SK-N-MC (cell line): ENCODE data around the gene SYT5.
"Not testable (repeated sequence)": the region's sequence is repeated elsewhere in the genome, so short reads cannot be mapped to it uniquely, and the experiment has no call there.

ENCODE experiments used
- DNase-seq: peaks from one replicate; pipeline ENCODE4 v3.0.0-alpha.2; 2011; ENCODE audit warnings: low read depth, low spot score
- H3K27ac ChIP-seq: fragments of 200-600 bp; sonication (generic); 2 replicates; pipeline ENCODE4 v1.5.1; 2016; ENCODE audit warnings: mixed run types
- H3K36me3 ChIP-seq: fragments of 200-600 bp; sonication (generic); 2 replicates; pipeline ENCODE4 v1.6.1; 2017; ENCODE audit warnings: antibody characterized with exemption, low read length, mixed read lengths; ENCODE audit not compliant: insufficient read depth
- H3K4me3 ChIP-seq: fragments of 200-600 bp; sonication (generic); 2 replicates; pipeline ENCODE4 v1.5.1; 2016
- H3K9ac ChIP-seq: fragments of 200-600 bp; sonication (generic); 2 replicates; pipeline ENCODE4 v1.8.0; 2017; ENCODE audit warnings: mixed run types, mixed read lengths; ENCODE audit not compliant: insufficient read length
- H3K9me3 ChIP-seq: fragments of 200-600 bp; sonication (generic); 2 replicates; pipeline ENCODE4 v1.6.1; 2017; ENCODE audit warnings: low read depth, mild to moderate bottlenecking, antibody characterized with exemption, low read length, moderate library complexity, mixed read lengths
- EZH2 ChIP-seq: fragments of 200-600 bp; sonication (generic); IDR thresholded peaks from one replicate; pipeline ENCODE4 v1.6.1; 2017; ENCODE audit warnings: antibody characterized with exemption
- FOXP2 ChIP-seq: optimal IDR thresholded peaks from 2 replicates; pipeline ENCODE3; 2011; ENCODE audit warnings: mild to moderate bottlenecking, moderate library complexity; ENCODE audit not compliant: insufficient read depth; ENCODE audit errors: extremely low read length, control extremely low read depth
- POLR2AphosphoS5 ChIP-seq: IDR thresholded peaks from 2 replicates; pipeline ENCODE4 v1.6.1; 2012; ENCODE audit warnings: mild to moderate bottlenecking, low read depth, low read length, borderline replicate concordance

Gene SYT5

DNA sequence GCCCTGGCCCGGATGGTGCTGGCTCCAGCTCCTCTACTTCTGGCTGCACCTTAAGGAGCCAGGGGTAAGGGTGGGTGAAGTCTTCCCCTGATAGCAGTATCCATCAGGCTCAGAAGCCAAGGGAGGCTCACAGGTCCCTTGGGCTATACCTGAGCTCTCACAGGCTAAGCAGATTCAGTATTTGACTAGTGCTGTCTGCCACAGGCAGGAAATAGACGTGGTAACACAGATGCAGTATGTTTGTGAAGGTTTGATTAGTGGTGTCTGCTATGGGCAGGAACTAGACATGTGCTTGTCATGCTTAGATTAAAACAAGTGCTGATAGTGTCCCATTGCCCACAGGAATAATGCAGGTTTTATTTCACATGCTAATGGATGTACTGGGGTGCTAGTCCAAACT is 4.0 kb downstream of the SYT5 start:
- no peak for TF ChIP-seq EZH2
- no peak for TF ChIP-seq FOXP2
- TF ChIP-seq POLR2AphosphoS5 = no peak
- Histone ChIP-seq H3K27ac (no peak overlapping the region), H3K4me3 (no peak overlapping the region), H3K9me3 (no peaks in the 10 kb centered on the region), H3K36me3 (no peaks in the 10 kb centered on the region), H3K9ac (no peak overlapping the region)
- DNase-seq = no peak

DNA sequence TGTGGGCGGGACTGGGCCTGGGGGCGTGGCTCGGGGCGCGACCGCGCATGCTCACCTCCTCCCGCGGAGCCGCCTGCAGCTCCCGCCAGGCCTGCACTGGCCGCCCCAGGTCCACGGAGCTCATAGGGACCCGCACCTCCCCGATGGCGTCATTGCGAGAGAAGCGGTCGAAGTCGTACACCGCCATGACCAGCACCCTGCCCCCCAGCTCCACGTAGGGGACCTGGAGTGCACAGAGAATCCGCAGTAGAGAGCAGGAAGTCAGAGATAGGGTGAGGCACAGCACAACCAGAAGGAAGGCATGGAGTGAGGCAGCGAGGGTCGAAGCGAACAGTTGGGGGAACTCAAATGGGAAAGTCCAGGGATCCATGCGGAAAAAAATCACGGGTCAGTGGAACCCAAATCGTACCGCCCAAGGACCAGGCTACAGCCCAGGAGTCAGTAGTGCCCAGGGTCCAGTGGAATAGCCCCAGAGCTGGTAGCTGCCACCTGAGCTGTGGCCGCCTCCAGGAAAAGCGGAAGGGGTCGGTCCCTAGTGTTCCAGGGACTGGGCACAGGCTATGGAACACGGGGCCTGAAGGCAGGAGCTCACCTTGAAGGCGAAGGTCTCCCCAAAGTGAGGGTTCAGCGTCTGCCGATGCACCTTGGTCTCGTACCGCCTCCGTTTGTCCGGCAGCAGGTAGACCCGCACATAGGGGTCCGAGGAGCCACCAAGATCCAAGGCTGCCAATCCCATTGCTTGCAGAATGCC is 4.8 kb downstream of the SYT5 start:
- no peak for DNase-seq
- no peaks in the 10 kb centered on the region for H3K9me3 ChIP-seq
- H3K9ac ChIP-seq = no peak overlapping the region
- TF ChIP-seq FOXP2 = no peak
- no peak for TF ChIP-seq POLR2AphosphoS5
- no peak for TF ChIP-seq EZH2
- no peak overlapping the region for H3K4me3 ChIP-seq
- no peak overlapping the region; the same call in 1 of the 2 replicates for H3K27ac ChIP-seq
- H3K36me3 ChIP-seq = no peaks in the 10 kb centered on the region

DNA sequence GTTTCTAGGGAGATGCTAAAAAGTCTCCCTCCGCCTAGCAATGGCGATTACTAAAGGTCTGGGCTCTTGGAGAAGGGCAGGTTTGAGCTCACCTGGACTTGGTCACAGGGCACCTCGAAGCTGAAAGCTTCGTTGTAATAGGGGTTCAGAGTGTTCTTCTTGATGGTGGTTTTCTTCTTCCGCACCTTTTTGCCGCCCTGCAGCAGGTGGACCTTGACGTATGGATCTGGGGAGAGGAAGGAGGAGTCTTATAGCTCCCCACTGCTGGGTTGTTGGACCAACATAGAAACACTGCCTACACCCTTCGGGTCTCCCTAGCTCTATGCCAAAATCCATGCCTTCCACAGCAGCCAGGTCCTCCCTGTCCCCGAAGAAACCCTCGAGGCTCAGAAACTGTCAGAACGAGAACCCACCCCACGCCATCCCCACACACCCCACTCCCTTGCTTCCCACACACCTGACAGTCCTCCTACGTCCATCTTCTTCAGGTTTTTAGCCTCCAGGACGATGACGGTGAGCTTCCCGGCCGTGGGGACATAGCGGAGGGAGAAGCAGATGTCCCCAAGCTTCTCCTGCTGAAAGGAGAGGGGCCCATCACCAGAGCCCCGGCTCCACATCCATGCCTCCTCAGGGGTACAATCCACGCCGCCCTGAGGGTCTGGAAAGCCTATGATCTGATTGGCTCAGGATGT is 5.5 kb downstream of the SYT5 start:
- peak overlapping the region; percentile 95 for H3K27ac ChIP-seq
- H3K4me3 ChIP-seq = peak overlapping the region; percentile 73
- H3K9ac ChIP-seq = no peak overlapping the region
- H3K9me3 ChIP-seq = no peaks in the 10 kb centered on the region
- TF ChIP-seq POLR2AphosphoS5 (no peak), EZH2 (no peak), FOXP2 (no peak)
- DNase-seq = no peak
- H3K36me3 ChIP-seq = no peaks in the 10 kb centered on the region

DNA sequence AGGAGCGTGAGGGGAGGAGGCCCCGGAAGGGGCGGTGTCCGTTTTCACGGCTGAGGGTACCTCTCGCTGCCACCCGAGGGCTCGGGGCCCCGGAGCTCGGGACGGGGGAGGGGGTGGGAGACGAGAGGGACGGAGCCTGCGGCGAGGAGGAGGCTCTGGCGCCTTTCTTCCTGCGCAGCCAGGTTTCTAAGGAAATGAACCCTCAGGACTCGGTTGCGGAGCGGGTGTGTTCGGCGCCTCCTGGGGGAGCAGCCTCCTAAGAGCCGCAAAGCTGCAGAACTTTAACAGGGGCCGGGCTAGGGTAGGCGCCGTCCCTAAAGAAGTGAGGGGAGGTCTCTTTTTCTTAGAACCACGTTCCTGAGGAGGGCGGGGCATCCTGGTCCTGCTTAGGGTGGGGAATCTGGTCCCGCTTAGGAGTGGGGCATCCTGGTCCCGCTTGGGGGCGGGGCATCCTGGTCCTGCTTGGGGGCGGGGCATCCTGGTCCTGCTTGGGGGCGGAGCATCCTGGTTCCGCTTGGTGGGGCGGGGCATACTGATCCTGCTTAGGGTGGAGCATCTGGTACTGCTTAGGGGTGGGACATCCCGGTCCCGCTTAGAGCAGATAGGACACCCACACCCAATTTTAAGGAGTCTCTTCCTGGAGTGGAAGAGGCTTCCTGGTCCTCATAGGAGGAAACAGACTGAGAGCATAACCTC is 6.2 kb downstream of the SYT5 start:
- H3K4me3 ChIP-seq = peak overlapping the region; percentile 73

DNA sequence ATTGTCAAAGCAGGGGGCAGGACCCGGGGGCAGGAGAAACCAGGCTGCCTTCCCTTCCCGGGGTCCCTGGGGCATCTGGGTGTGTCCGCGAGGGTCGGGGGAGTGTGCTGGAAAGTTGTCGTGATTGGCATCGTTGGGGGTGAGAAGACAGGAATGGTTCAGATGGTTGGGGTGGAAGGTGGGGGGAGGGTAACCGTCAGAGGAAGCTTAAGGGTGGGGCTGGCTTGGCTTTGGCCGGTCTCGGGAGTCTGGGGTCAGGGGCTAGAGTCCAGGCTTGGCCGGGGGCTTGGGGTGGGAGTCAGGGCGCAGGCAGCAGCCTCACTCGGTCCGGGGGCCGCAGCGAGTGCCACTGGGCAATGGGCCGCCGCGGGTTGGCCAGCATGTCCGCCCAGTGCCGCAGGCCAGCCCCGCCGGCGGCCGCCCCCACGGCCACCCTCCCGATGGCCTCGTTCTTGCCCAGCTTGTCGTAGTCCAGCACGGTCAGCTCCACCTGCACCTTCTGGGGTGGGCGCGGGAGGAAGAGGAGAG is 6.8 kb downstream of the SYT5 start:
- Histone ChIP-seq H3K9ac (peak overlapping the region; percentile 61), H3K4me3 (peak overlapping the region; percentile 73), H3K27ac (peak overlapping the region; percentile 95), H3K9me3 (no peaks in the 10 kb centered on the region), H3K36me3 (no peaks in the 10 kb centered on the region)
- TF ChIP-seq POLR2AphosphoS5 (peak; percentile 3; the same call in 1 of the 2 replicates), FOXP2 (no peak), EZH2 (no peak)
- DNase-seq = no peak

More for the DNA sequence above, 6.2 kb downstream of the SYT5 start:
- peak overlapping the region; percentile 95 for H3K27ac ChIP-seq
- DNase-seq = peak; percentile 93
- H3K36me3 ChIP-seq = no peaks in the 10 kb centered on the region
- H3K9ac ChIP-seq = peak overlapping the region; percentile 61
- no peaks in the 10 kb centered on the region for H3K9me3 ChIP-seq
- TF ChIP-seq EZH2 (no peak), FOXP2 (no peak), POLR2AphosphoS5 (peak; percentile 78)

DNA sequence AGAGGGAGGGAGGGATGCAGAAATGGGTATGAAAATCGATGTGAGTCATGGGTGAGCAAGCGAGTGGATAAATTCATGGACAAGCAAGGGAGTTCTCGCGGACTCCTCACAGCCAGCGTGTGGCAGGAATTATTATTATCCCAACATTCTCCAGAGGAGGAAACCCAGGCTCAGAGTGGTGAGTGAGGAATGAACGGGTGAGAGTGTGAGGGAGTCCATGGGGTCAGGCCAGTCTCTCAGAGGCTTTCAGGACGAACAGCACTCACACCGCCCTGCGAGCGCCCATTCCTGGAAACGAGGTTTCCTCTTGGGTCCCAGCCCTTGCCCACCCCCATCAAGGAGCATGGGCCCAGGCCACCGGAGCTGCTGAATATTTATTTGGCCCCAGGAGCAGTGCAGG is 7.3 kb downstream of the SYT5 start:
- no peak overlapping the region for H3K9ac ChIP-seq
- H3K4me3 ChIP-seq = peak overlapping the region; percentile 73
- no peaks in the 10 kb centered on the region for H3K36me3 ChIP-seq
- H3K9me3 ChIP-seq = no peaks in the 10 kb centered on the region
- TF ChIP-seq POLR2AphosphoS5 (no peak; the same call in 1 of the 2 replicates), EZH2 (no peak), FOXP2 (no peak)
- no peak for DNase-seq
- peak overlapping the region; percentile 95 for H3K27ac ChIP-seq

DNA sequence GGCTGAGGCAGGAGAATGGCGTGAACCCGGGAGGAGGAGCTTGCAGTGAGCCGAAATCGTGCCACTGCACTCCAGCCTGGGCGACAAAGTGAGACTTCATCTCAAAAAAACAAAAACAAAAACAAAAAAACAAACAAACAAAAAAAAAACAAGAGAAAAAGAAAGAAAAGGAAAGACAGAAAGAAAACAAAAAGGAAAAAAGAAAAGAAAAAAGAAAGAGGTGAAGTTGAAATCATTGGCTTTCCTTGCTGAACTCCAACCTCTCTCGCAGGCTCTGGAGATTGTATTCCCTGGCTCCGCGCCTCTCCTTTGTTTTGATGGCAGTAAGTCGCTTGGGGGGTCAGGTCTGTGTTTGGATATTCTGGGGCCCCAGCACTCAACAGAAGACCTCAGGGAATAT is 7.8 kb downstream of the SYT5 start:
- not testable (repeated sequence) for H3K4me3 ChIP-seq, DNase-seq, H3K9me3 ChIP-seq, H3K36me3 ChIP-seq, H3K9ac ChIP-seq
- H3K27ac ChIP-seq = peak overlapping the region; percentile 95

DNA sequence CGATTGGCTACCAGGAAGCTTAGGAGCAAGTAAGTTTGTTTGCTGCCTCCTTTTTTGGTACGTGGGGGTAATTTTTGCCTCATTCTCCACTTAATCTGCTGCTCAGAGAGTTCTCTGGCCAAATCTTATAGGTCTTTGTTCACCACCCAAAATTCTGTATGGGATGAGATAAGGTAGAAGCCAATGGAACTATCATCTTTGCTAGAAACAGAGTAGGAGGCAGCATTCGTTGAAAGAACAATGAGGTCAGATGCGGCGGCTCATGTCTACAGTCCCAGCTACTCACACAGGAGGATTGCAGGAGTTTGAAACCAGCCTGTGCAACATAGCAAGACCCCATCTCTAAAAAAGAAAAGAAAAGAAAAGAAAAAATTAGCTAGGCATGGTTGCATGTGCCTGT is 8.6 kb downstream of the SYT5 start:
- H3K9ac ChIP-seq = no peak overlapping the region

More for the DNA sequence above, 8.6 kb downstream of the SYT5 start:
- DNase-seq = no peak
- no peak for TF ChIP-seq EZH2
- TF ChIP-seq POLR2AphosphoS5 = no peak
- no peak for TF ChIP-seq FOXP2
- Histone ChIP-seq H3K27ac (peak overlapping the region; percentile 78), H3K9me3 (no peaks in the 10 kb centered on the region), H3K4me3 (no peak overlapping the region), H3K36me3 (no peaks in the 10 kb centered on the region)
